HG02798 (cell line): ENCODE measurements around the gene PRUNE2.

Experiments
- ATAC-seq: cut with Tn5 transposase; IDR thresholded peaks from one replicate; pipeline ENCODE4 v1.9.1; 2021; ENCODE audit warnings: mild to moderate bottlenecking; ENCODE audit not compliant: unreplicated experiment, poor library complexity

Gene PRUNE2

GRCh38 chr9:76803083-76803482 lies 102.8 kb downstream of the PRUNE2 start:
- no peak for ATAC-seq

GRCh38 chr9:76800901-76801300 lies 105.0 kb downstream of the PRUNE2 start:
- ATAC-seq: no peak

GRCh38 chr9:76799473-76799872 lies 106.4 kb downstream of the PRUNE2 start:
- ATAC-seq: no peak

- no peak for ATAC-seq
Measured at GRCh38 chr9:76798527-76798926, 107.4 kb downstream of the PRUNE2 start.

- no peak for ATAC-seq
Measured at GRCh38 chr9:76796296-76796695, 109.6 kb downstream of the PRUNE2 start.

GRCh38 chr9:76793784-76794431 lies 112.0 kb downstream of the PRUNE2 start:
- no peak for ATAC-seq

GRCh38 chr9:76789840-76790239 lies 116.1 kb downstream of the PRUNE2 start:
- no peak for ATAC-seq

GRCh38 chr9:76787677-76788076 lies 118.2 kb downstream of the PRUNE2 start:
- ATAC-seq: no peak

GRCh38 chr9:76785501-76785900 lies 120.4 kb downstream of the PRUNE2 start:
- no peak for ATAC-seq

GRCh38 chr9:76784881-76785280 lies 121.0 kb downstream of the PRUNE2 start:
- no peak for ATAC-seq

- ATAC-seq: no peak
Measured at GRCh38 chr9:76772686-76773445, 133.0 kb downstream of the PRUNE2 start.

- ATAC-seq: no peak
Measured at GRCh38 chr9:76766126-76766525, 139.8 kb downstream of the PRUNE2 start.

GRCh38 chr9:76764138-76764537 lies 141.8 kb downstream of the PRUNE2 start, which contains the start of gene PCA3:
Gene PCA3, plus strand, starts transcription at chr9:76764438.
- ATAC-seq: no peak

GRCh38 chr9:76761448-76761847 lies 144.5 kb downstream of the PRUNE2 start:
- ATAC-seq: no peak

GRCh38 chr9:76759732-76760131 lies 146.2 kb downstream of the PRUNE2 start:
- ATAC-seq: no peak

- no peak for ATAC-seq
Measured at GRCh38 chr9:76758476-76758875, 147.4 kb downstream of the PRUNE2 start.

- no peak for ATAC-seq
Measured at GRCh38 chr9:76756941-76757673, 148.8 kb downstream of the PRUNE2 start.

GRCh38 chr9:76756268-76756640 lies 149.7 kb downstream of the PRUNE2 start:
- ATAC-seq: peak; percentile 24

- ATAC-seq: no peak
Measured at GRCh38 chr9:76751001-76751400, 154.9 kb downstream of the PRUNE2 start.

- no peak for ATAC-seq
Measured at GRCh38 chr9:76744336-76744735, 161.6 kb downstream of the PRUNE2 start.

GRCh38 chr9:76743931-76744330 lies 162.0 kb downstream of the PRUNE2 start:
- ATAC-seq: no peak
